NCI-H69 (cell line): ENCODE results near the gene RSPRY1.
"Not testable (repeated sequence)": the region's sequence is repeated elsewhere in the genome, so short reads cannot be mapped to it uniquely, and the experiment has no call there.

Source experiments
- DNase-seq: peaks from one replicate; lab custom pipeline; 2025; lab: John Stamatoyannopoulos, UW

RSPRY1 gene

DNA sequence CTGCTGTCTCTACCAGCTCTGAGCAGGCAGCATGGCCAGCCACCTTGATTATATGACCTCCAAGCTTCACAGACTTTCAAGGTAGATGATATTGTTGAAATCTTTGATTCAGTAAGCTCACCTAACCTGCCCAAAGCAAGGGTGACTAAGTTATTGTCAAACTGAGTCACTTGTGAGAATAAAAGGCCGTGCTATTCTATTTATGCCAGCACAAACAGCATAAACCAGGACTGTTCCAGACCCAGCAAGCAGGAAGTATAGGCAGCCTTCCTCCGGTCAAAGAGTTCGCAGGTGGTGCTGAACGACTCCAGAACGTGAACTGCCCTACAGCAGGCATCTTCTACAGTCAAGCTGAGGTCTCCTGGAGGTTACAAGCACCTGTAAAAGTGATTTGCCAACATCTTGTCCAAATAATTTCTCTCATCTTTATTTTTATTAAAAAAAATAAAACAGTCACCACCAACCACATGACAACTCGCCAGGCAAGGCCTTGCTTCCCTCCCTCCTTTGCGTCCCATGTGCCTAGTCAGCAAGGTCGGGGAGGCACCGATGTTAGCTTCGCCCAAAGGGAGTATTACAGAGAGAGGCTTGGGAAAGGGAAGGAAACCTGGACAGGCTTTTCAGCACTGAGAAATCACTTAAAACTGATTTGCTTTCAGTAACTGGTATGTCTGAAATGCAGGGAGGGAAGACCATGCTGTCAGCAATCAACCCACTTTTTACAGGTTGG lies 69.7 kb downstream of the RSPRY1 start:
- no peak for DNase-seq

DNA sequence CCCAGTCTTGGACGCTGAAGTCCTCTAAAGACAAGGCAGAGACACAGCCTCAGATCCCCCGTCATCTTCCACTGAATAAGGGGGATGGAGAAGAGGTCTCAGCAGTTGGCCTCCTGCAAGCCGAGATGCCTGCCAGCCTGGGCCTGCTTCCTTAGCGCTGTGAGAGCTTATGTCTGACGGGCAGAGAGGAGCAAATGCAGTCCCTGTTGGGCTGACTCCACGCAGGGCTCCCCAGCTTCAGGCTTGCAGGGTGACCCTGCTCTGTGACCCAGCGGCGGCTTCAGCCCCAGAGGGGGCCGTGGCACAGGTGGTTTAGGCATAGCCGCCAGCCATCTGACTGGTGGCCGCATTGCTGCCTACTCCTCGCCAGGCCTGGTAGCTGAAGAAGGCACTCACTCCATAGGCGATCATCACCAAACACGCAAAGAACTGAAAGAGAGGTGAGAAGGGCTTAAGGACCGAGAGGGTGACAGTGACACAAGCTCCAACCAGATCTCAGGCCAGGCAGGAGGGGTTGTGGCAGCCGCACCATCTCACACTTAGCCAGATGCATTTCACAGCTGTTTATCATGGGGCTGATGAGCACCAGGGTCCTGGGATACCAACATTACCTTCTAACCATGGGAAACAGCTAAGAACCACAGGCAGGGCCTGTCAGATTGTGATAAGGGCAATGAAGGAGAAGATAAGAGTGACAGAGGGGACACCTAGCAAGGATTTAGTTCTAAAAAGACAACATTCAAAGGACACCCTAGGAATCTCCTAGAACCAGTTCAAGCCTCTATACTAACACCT lies 70.7 kb downstream of the RSPRY1 start:
- no peak for DNase-seq

DNA sequence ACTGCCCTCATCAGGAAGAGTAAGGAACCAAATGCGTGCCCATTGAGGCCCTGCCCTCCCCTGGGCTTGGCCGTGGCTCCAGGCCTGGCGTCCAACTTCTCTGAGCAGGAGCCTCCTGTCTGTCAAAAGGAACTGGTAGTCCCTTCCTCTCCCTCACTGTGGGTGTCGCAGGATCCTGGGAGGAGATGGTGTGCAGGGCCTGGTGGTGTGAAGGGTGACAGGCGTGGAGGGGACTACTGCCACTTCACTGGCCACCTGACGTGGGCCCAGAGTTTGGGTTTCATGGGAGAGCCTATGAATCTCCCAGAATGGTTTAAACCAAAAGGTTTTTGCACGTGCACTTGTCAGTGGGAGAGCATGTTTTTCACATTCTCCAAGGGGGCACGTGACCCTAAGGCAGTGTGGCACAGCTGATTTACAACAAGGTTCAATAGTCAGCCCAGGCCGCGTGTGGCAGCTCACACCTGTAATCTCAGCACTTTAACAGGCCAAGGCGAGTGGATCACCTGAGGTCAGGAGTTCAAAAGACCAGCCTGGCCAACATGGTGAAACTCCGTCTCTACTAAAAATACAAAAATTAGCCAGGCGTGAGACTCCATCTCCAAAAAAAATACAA lies 71.4 kb downstream of the RSPRY1 start:
- DNase-seq = no peak

DNA sequence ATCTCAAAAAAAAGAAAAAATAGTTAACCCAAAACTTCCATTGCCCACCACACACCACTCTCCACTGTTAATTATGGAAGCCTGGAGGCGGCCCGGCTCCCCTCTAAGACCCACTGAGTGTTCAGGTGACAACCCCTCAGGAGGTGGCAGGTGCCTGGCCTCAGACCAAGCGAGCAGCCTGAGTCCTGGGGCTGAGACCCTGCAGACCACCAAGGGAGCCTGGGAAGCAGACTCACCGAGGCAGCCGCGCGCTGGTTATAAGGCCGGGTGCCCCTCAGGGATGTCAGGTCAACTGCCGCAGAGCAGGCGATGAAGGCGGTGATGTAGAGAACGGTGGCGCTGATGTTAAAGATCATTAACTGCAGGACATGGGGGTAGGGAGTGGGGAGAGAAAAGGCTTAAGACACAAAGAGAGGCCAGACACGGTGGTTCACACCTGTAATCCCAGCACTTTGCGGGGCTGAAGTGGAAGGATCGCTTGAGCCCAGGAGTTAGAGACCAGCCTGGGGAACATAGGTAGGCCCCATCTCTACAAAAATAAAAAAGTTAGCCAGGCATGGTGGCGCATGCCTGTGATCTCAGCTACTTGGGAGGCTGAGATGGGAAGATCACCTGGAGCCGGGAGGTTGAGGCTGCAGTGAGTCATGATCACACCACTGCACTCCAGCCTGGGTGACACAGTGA lies 72.2 kb downstream of the RSPRY1 start:
- DNase-seq = no peak

DNA sequence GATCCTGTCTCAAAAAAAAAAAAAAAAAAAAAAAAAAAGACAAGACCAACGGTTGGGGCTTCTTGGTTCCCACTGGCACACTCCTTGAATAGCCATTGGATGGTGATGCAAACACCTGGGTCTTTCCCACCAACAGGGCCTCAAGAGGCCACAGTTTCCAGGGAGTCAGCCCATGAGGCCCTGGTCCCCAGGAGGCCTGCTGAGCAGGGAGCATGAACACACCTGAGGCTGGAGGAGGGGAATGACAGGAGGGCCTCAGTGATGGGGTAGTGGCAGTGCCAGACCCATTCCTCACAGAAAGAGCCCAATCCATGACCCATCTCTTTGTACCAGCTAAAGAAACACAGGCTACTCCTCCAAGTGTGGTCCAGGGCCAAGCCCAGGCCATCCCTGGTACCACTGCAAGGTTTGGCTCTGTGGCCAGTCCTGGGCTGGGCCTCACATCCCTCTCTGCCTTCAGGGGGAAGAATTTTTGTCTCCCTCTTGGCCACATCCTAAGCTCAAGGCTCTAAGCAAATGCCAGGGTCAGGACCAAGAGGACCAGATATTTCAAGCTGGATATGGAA lies 72.9 kb downstream of the RSPRY1 start:
- no peak for DNase-seq

DNA sequence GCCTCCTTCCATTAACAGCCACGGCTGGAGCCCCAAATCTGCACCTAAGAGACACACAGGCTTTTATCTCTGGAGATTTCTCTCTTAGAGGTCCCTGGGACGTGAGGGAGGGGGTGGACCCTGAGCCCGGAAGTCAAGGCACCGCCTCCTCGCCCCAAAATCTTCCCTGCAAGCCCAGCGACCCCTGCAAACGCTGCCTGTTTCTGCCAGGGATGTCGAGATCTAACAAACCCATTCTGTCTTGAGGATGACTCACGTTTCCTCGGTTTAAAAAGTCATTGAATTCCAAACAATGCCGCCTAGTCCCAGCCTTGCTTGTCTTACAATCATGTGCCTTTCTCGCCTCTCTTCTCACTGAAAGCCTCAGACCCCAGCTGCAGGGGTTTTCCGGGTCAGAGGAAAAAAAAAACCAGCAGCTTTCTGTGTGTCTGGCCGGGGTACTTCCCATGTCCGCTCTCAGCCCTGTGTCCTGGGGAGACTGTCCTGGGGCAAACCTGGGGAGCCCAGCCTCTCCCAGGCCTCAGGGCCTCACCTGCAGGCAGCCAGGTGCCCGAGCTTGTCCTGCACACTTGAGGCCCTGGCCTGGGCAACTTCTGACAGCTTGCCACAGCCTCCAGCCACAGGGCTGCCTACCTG lies 74.3 kb downstream of the RSPRY1 start:
- DNase-seq = no peak

DNA sequence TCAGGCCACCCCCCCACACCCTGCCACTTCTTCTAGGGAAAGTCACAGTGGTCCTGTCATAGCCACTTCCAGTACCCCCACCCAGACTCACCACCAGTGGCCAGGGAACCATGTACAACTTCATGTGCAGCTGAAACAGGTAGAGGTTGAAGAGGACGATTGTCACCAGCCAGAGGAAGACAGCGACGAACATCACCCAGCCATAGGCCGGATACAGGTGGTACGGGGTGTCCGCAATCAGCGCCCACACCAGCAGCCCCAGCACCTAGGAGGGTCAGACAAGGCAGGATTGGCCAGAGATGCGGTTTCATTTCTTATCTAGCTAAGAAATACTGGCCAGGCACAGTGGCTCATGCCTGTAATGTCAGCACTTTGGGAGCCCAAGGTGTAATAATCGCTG lies 75.7 kb downstream of the RSPRY1 start:
- no peak for DNase-seq

DNA sequence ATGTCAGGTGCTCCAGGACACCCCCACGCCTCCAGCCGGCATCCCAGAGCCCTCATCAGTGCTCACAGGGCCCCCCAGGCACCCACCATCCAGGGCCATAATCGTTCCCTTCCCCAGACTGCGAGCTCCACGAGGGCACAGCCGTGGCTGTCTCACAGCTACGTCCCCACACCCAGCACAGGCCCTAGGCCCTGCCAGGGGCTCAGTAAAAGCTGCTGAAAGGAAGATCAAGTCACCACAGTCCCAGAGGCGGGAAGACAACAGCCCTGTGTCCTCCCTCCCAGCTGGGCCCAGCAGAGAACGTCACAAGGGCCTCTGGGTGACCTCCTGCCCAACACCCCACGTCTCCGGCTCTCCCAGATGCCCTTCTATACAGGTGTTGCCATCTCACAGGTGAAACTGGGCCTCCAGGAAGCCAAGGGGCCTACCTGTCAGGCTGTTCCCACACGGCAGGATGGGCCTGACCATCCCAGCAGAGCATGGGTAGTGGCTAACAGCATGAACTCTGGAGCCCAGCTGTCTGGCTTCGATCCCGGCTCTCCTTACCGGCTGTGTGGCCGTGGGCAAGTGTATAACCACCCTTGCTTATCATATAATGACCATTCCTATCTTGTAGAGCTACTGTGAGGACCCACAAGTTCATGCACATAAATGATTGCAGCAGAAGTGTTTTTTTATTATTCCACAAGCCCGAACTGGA lies 76.9 kb downstream of the RSPRY1 start:
- no peak for DNase-seq

DNA sequence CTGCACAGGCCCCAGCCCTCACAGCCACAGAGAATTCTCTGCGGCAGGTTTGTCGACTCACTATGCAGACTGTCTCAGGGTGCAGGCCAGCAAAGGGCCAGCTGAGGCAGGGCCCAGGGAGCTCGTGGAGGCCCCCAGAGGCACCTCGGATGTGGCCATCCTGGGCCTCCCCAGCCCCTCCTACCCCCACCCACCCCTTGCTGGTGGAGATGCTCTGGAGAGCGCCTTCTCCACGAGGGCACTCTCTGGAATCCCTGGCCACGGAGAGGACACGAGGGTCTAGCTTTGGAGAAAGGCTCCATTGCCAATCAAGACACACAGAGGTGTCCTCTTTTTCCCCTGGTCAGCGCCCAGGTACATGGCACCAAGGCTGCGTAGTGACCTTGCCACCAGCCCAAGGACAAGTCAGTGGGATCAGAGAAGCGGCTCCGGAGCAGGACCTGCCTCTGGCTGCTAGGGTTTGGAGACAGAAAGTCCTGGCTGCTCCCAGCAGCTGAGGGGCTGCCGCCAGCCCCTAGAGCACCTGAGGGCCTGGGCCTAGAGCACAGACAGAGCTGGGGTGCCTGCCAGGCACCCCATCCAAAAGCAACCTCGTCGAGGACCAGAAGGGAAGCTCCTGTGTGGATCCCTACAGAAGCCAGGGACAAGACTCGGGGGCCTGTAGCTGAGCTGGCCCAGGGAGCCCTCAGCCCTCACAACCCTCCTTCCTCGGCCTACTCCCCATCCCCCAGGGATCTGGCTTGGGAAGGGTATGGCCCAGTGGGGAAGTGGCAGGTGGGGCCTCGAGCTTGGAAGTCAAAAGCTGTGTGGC lies 77.6 kb downstream of the RSPRY1 start:
- DNase-seq = no peak

DNA sequence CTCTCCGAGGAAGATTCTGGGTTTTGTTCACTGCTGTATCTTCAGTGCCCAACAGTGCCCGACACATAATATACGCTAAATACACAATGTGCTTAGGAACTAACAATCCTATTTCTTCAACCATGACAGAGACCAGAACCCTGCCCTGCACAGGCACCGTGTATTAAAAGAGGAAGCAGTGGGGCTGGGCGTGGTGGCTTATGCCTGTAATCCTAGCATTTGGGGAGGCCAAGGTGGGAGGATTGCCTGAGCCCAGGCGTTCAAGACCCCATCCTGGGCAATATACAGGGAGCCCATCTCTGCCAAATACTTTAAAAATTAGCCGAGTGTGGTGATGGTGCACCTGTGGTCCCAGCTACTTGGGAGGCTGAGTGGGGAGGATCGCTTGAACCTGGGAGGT lies 78.3 kb downstream of the RSPRY1 start:
- no peak for DNase-seq

DNA sequence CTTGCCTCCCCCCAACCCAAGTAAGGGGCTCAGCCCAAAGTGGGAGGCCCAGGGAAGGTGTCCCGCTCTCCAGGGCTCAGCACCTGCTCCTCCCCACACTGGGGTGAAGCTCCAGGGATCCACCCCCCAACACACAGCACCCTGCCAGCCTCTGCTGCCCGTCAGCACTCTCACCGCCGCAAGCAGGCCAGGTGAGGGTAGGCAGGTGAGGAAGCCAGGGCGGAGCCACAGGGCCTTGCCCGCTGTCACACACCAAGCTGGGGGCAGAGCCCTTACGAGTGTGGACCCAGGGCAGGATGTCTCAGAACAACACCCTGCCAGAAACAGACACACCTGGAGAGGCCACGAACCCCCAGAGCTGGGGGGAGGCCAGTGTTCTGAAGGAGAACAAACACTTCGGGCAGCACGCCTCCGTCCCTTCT lies 78.8 kb downstream of the RSPRY1 start:
- peak; percentile 4 for DNase-seq

DNA sequence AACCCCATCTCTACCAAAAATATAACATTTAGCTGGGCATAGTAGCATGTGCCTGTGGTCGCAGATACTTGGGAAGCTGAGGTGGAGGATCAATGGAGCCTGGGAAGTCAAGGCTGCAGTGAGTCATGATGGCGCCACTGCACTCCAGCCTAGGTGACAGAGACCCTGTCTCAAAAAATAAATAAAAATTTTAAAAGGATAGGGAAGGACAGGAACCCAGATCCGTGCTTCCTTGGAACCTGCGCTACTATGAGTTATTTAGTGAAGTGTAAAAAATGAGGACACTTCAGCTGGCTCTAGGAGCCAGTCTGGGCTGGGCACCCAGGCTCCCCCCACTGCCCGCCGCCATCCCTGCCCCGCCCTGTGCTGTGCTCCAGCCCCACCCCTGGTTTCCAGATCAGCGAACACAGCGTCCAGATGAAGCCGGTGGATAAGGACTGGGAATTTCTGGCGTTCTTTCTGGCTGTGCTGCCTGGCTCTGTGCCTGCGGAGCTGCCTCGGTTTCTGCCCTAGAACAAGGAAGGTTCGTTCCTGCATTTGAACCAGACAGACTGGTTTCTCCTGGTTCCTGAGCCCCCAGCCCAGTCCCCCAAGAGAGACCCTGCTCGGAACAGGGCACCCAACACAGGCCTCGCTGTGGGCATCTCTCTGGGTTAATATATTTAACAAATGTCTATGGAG lies 79.9 kb downstream of the RSPRY1 start:
- DNase-seq = peak; percentile 35

DNA sequence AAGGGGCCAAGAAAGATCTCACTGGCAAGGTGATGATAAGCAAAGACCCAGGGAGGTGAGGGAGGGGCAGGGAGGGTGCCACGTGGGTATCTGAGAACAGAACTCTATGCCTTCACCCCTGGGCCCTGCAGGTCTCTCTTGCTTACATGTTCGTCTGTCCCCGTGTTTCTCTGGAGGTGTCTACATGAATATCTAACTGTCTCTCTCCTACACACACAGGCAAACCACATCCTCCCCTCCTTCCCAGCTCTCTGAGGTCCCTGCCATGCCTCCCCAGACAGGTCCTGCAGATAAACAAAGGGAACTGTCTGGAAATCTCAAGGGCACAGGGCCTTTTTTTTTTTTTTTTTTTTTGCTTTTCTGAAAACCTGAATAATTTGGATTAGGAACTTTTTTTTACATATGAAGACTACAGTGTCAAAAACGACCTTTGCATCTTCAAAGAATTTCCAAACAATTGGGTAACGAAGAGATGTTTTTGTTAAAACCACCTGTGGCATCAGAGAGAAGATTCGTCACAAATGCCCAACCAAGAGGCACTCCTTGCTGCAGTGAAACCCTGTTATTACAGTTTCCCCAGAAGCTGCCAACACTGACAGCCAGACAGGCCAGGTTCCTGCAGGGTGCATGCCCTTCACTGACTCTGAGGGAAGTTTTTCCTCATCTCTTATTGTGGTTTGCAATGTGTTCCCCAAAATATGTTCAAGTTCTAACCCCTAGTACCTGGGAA lies 80.6 kb downstream of the RSPRY1 start:
- no peak for DNase-seq

DNA sequence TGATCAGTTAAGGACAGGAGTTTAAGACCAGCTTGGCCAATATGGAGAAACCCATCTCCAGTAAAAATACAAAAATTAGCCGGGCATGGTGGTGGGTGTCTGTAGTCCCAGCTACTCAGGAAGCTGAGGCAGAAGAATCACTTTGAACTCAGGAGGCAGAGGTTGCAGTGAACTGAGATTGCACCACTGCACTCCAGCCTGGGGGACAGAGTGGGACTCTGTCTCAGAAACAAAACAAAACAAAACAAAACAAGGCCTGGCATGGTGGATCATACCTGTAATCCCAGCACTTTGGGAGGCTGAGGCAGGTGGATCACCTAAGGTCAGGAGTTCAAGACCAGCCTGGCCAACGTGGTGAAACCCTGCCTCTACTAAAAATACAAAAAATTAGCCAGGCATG lies 81.2 kb downstream of the RSPRY1 start:
- not testable (repeated sequence) for DNase-seq

DNA sequence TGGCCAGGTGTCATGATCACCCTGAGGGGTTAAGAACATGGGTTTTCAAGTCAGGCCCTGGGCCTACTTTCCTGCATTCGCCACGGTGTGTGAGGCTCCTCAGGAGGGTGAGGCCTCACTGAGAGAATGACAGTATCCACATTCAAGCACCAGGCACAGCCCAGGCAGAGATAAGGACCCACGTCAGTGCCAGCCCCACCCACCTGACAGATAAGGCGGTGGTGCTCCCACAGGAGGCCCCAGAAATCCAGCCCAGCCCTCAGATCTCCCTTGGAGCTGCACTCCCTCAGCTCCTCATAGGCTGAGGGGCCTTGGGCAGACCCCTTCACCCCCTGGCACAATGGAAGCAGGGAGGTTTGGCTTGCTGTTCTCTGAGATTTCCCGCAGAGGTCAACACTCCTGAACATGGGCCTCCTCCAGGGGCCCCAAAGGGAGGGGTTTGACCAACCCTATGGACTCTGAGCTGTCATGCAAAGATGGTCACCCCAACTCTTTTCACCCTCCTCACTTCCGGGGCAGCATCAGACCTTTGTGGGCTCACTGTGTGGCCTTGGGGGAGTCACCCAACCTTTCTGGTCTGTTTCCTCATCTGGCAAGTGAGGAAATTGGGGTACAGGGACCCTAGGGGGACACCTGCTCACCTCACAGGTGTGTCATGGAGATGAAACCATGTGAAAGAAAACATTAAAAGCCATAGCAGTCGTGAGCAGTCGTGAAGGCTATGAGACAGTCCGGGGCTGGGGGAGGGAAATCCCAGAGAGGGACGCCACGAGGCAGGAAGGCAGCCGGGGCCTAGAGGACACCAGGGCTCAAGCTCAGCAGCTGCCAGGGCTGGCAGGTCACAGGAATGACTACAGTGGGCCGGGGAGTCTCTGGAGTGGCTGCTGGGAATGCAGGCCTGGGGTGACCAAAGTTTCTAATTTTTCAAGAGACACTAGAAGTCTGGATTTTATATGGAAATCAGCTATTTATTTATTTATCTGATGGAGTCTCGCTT lies 83.0 kb downstream of the RSPRY1 start:
- DNase-seq = no peak

DNA sequence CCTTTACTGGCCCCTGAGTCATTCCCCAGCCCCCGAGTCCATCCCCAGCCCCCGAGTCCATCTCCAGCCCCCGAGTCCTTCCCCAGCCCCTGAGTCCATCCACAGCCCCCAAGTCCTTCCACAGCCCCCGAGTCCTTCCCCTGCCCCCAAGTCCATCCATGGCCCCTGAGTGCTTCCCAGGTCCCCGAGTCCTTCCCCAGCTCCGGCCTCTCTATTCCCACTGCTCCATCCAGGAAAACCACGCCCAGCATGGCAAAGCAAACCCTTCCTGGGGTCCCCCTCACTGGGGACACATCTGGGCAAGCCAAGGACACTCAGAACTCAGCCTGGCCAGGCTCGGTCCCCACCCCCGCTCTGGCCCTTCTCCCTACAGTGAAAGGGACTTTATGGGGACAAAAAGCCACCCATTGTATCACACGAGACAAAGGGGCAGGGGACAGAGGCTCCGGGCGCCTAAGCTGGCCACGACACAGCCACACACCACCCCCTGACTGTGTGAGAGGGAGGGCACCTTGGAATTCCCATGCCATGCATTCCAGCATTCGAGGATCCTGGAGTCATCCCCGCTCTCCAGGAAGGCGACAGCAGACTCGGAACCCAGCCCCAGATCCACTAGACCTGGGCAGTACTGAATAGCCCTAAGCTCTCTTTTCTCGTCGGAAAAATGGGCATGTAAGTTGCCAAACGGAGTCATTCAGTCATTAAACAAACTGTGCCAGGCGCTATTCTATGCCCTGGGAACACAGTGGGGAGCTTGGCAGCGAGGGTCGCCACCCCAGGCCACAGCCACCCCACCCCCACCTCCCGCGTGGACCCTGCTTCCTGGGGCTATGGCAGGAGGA lies 84.3 kb downstream of the RSPRY1 start:
- DNase-seq = no peak

DNA sequence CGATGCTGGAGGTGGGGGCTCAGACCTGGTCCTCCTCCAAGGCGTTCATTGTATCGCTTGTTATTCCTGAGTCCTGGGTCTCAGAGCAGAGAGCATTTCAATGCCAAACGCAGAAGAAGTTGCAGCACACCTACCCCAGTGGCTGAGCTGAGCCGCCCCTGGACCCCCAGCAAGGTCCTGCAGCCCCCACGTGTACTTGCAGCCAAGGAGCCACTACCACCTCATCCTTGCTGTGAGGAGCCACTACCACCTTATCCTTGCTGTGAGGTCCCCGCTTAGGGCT lies 84.9 kb downstream of the RSPRY1 start:
- DNase-seq = no peak
